ENCODE data around the gene MEPE. TPM values are rescaled to one million over a fixed set of nuclear protein-coding genes. Genes with fewer than 3 reads are reported as not detected.
A peak's percentile ranks its signal among the peaks of the same experiment; 100 is the strongest.

MEPE gene
- not detected for total RNA-seq
- long read RNA-seq, donor 1: 0 reads
- long read RNA-seq, donor 2: 0 reads

DNA sequence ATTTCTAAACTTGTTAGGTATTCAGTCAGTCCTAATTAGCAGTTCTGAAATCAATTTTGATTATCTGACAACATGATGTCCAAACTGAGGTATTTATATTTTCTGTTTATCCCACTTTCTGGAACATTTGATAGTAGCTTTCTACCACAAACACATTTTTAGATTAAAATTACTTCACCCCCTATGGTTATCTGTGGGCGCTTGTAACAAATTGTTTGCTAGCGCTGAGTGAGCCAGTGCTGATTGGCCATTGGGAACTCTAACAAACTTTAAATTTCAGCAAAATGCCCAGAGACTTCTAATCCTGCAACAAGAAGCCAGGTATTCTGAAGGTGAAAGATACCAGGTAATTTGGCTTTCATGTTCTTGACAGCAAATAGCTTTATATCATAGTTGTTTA, at the start of gene MEPE:
TSS of gene MEPE (plus strand) at position 301 of the 400 bp plus-strand sequence. CDS start 1,746 bp downstream, outside the sequence.
- Histone ChIP-seq H3K36me3 (ENCODE audit: low read depth) (no peaks in the 10 kb centered on the region), H3K4me1 (ENCODE audit: low read depth) (no peaks in the 10 kb centered on the region), H3K4me3 (no peak within 1 kb of the TSS), H3K9me3 (no peaks in the 10 kb centered on the region)
- no peak for DNase-seq
- ATAC-seq: no peak
- TF ChIP-seq, protein P1, sequence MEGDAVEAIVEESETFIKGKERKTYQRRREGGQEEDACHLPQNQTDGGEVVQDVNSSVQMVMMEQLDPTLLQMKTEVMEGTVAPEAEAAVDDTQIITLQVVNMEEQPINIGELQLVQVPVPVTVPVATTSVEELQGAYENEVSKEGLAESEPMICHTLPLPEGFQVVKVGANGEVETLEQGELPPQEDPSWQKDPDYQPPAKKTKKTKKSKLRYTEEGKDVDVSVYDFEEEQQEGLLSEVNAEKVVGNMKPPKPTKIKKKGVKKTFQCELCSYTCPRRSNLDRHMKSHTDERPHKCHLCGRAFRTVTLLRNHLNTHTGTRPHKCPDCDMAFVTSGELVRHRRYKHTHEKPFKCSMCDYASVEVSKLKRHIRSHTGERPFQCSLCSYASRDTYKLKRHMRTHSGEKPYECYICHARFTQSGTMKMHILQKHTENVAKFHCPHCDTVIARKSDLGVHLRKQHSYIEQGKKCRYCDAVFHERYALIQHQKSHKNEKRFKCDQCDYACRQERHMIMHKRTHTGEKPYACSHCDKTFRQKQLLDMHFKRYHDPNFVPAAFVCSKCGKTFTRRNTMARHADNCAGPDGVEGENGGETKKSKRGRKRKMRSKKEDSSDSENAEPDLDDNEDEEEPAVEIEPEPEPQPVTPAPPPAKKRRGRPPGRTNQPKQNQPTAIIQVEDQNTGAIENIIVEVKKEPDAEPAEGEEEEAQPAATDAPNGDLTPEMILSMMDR (IDR thresholded peaks at IDR 0.05): no peak
- intact Hi-C loops (cut with DNase I, micrococcal nuclease): loop anchor here in 1 of 2 donors (10.0 kb wide), 1 partner anchor 148 kb away; no protein-coding TSS in a partner anchor

GRCh38 chr4:87783781-87784180, 49.0 kb upstream of the MEPE start:
- Histone ChIP-seq H3K36me3 (ENCODE audit: low read depth) (no peaks in the 10 kb centered on the region), H3K4me1 (ENCODE audit: low read depth) (no peaks in the 10 kb centered on the region), H3K4me3 (no peak overlapping the region), H3K9me3 (no peaks in the 10 kb centered on the region)
- DNase-seq: no peak
- TF ChIP-seq, protein P1 (IDR thresholded peaks at IDR 0.05): no peak
- ATAC-seq: no peak
- intact Hi-C loops (cut with DNase I, micrococcal nuclease): no loop called here

- peak in 1 of 3 donors; percentile 37 for DNase-seq
- Histone ChIP-seq H3K36me3 (ENCODE audit: low read depth) (no peaks in the 10 kb centered on the region), H3K4me1 (ENCODE audit: low read depth) (no peaks in the 10 kb centered on the region), H3K9me3 (no peaks in the 10 kb centered on the region), H3K4me3 (no peak overlapping the region)
- TF ChIP-seq, protein P1 (IDR thresholded peaks at IDR 0.05): no peak
- intact Hi-C loops (cut with DNase I, micrococcal nuclease): no loop called here
- no peak for ATAC-seq
These were observed 46.8 kb upstream of the MEPE start for GRCh38 chr4:87785731-87786509.

DNA sequence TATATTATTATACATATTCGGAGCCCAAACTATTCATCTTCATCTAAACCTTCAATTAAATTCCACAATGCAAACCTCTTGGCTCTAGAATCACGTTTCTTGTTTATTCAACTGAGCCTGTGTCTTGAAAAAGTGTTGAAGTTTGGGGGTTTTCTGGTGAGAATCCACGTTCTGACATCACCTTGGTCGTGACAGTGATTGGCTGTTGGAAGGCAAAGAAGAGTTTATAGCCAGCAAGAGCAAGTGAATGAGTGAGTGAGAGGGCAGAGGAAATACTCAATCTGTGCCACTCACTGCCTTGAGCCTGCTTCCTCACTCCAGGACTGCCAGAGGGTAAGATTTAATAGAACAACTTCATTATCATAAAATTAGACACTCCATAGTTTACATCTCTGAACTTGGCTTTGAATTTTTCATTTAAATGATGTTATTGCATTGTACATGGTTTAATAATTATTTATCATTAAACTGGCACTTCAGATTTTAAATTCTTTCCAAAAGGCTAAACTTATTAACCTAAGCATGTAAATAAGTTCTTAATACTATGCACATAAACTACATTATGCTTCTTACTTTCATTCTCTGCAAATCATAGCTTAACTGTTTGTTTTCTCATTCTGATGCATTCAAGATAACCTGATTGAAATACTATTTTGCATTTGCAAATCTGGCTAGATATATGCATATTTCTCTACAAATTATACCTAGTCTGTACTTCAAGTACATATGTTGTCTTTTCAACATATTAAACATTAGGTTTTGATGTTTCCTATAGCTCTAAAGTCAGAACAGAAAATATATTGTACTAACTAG, 33.3 kb upstream of the MEPE start, which contains the start of gene IBSP:
TSS of gene IBSP (plus strand) at position 254 of the 813 bp plus-strand sequence. CDS start 2,808 bp downstream, outside the sequence.
- Histone ChIP-seq H3K4me1 (ENCODE audit: low read depth) (no peaks in the 10 kb centered on the region), H3K36me3 (ENCODE audit: low read depth) (no peaks in the 10 kb centered on the region), H3K9me3 (no peaks in the 10 kb centered on the region), H3K4me3 (no peak within 1 kb of the TSS)
- DNase-seq (no peak), ATAC-seq (no peak)
- TF ChIP-seq, protein P1 (IDR thresholded peaks at IDR 0.05): no peak
- intact Hi-C loops (cut with DNase I, micrococcal nuclease): no loop called here

GRCh38 chr4:87802858-87803257, 29.9 kb upstream of the MEPE start:
- no peak for ATAC-seq
- no peaks in the 10 kb centered on the region for H3K36me3 ChIP-seq (ENCODE audit: low read depth)
- H3K9me3 ChIP-seq: no peaks in the 10 kb centered on the region
- TF ChIP-seq, protein P1 (IDR thresholded peaks at IDR 0.05): no peak
- no peak overlapping the region for H3K4me3 ChIP-seq
- no peaks in the 10 kb centered on the region for H3K4me1 ChIP-seq (ENCODE audit: low read depth)
- DNase-seq: no peak
- intact Hi-C loops (cut with DNase I, micrococcal nuclease): no loop called here
